BE2C (cell line): ENCODE measurements around the gene MTX1.

ENCODE experiments used
- DNase-seq: peaks from one replicate; pipeline ENCODE4 v3.0.0-alpha.2; 2020
- H3K27me3 ChIP-seq: fragments of 250-450 bp; sonication (Bioruptor Pico); 2 replicates; pipeline ENCODE4 v1.5.1; 2020; ENCODE audit warnings: mild to moderate bottlenecking
- H3K36me3 ChIP-seq: fragments of 250-450 bp; sonication (Bioruptor Pico); 2 replicates; pipeline ENCODE4 v1.5.1; 2020; ENCODE audit warnings: mild to moderate bottlenecking
- H3K4me1 ChIP-seq: fragments of 250-450 bp; sonication (Bioruptor Pico); 2 replicates; pipeline ENCODE4 v1.5.1; 2020
- H3K4me3 ChIP-seq: 2 replicates; pipeline ENCODE4 v1.5.1; 2011; ENCODE audit warnings: low read depth, low read length
- H3K9me3 ChIP-seq: fragments of 250-450 bp; sonication (Bioruptor Pico); 2 replicates; pipeline ENCODE4 v1.5.1; 2020
- TF ChIP-seq, protein P1 (sequence below): IDR thresholded peaks from 2 replicates; pipeline ENCODE4 v1.5.1; 2012; ENCODE audit warnings: mild to moderate bottlenecking, low read depth, low read length

MTX1 gene

DNA sequence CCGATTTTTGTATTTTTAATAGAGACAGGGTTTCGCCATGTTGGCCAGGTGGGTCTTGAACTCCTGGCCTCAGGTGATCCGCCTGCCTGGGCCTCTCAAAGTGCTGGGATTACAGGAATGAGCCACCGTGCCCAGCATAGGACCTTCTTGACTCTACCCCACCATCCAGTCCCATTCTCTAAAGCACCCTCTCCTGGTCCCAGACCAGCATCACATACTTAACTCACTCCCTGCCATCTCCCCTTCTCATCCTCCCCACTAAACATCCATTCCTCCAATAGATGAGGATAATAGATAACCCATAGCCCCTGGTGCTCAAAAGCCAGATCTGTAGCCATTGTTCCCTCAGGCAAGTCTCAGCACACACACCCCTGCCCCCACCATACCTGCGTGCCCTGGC is 44.7 kb downstream of the MTX1 start:
- no peak for DNase-seq
- H3K4me3 ChIP-seq: peak overlapping the region; percentile 85

DNA sequence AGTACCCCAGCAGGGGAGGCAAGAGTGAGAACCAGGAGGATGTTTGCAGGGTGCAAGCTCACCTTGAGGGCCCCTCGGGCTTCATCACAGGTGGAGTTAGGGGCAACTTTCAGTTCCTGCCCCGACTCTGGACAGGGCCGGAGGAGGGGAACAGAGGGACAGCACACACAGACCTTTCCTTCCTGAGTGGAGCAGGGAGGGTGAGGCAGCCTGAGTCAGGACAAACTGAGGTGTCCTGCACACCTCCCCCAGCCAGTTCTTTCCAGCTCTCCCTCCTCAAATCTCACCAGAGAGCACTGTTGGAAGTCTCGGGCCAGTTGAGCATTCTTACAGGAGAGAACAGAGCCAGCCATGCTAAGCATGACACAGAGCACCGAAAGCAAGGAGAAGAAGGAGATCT is 45.3 kb downstream of the MTX1 start:
- peak overlapping the region; percentile 85 for H3K4me3 ChIP-seq
- H3K27me3 ChIP-seq: no peaks in the 10 kb centered on the region
- no peak for DNase-seq
- TF ChIP-seq, protein P1, sequence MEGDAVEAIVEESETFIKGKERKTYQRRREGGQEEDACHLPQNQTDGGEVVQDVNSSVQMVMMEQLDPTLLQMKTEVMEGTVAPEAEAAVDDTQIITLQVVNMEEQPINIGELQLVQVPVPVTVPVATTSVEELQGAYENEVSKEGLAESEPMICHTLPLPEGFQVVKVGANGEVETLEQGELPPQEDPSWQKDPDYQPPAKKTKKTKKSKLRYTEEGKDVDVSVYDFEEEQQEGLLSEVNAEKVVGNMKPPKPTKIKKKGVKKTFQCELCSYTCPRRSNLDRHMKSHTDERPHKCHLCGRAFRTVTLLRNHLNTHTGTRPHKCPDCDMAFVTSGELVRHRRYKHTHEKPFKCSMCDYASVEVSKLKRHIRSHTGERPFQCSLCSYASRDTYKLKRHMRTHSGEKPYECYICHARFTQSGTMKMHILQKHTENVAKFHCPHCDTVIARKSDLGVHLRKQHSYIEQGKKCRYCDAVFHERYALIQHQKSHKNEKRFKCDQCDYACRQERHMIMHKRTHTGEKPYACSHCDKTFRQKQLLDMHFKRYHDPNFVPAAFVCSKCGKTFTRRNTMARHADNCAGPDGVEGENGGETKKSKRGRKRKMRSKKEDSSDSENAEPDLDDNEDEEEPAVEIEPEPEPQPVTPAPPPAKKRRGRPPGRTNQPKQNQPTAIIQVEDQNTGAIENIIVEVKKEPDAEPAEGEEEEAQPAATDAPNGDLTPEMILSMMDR: no peak
- H3K9me3 ChIP-seq: no peaks in the 10 kb centered on the region
- peaks cover 5% of the 10 kb centered on the region; the same call in 1 of the 2 replicates for H3K36me3 ChIP-seq
- H3K4me1 ChIP-seq: peaks cover 5% of the 10 kb centered on the region; the same call in 1 of the 2 replicates

More for the DNA sequence above, 44.7 kb downstream of the MTX1 start:
- Histone ChIP-seq H3K4me1 (peaks cover 9% of the 10 kb centered on the region), H3K36me3 (no peaks in the 10 kb centered on the region; the same call in none of the 2 replicates), H3K27me3 (no peaks in the 10 kb centered on the region), H3K9me3 (no peaks in the 10 kb centered on the region)
- TF ChIP-seq, protein P1: peak; percentile 26

DNA sequence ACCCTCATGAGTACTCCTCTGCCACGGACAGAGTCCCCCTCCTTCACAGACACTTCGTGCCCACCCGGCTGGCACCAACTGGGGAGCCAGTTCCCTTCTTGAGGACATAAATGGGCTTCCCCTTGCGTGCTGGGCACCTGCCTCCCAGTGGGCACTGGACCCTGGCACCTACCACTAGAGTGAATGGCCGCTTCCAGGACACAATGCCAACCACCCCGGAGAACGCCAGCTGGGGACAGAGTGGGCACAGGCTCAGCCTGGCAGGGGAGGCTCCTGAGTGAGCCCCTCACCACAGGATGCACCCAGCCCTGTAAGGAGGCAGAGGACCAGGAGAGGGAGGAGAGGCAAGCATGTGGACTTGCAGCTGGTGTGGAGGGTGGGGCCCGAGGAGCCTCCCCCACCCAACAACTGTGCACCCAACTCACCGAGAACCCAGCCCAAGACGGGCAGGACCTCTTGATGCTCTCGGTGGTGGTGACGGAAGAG is 45.8 kb downstream of the MTX1 start:
- TF ChIP-seq, protein P1: no peak
- Histone ChIP-seq H3K36me3 (peaks cover 5% of the 10 kb centered on the region; the same call in 1 of the 2 replicates), H3K4me3 (peak overlapping the region; percentile 85), H3K4me1 (peaks cover 5% of the 10 kb centered on the region; the same call in 1 of the 2 replicates), H3K9me3 (no peaks in the 10 kb centered on the region), H3K27me3 (no peaks in the 10 kb centered on the region)
- no peak for DNase-seq

DNA sequence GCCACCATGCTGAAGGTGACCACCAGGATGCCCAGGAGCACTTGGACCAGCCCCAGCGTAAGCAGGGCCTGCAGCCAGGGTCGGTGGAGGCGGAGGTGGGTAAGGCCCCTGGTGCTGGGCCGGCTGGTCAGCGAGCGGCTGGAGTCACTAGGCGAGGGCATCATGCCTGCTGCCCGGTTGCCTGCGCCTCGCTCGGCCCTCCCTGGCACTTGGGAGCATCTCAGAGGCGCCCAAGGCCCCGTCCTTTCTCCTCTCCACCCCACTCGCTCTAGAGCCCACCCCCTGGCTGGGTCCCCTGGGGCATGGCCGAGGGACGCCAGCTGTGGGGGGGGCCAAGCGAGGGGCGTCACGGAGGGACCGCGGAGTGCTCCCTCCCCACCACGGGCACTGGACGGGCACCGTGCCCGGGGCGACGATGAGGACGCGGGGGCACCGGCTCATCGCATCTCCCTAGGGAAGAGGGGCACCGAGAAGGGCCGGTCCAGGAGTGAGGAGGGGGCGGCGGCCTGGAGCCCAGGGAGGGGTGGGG is 46.3 kb downstream of the MTX1 start:
- Histone ChIP-seq H3K9me3 (no peaks in the 10 kb centered on the region), H3K36me3 (peaks cover 5% of the 10 kb centered on the region; the same call in 1 of the 2 replicates), H3K4me3 (peak overlapping the region; percentile 85), H3K27me3 (no peaks in the 10 kb centered on the region), H3K4me1 (peaks cover 5% of the 10 kb centered on the region; the same call in 1 of the 2 replicates)
- TF ChIP-seq, protein P1: no peak
- DNase-seq: peak; percentile 46

DNA sequence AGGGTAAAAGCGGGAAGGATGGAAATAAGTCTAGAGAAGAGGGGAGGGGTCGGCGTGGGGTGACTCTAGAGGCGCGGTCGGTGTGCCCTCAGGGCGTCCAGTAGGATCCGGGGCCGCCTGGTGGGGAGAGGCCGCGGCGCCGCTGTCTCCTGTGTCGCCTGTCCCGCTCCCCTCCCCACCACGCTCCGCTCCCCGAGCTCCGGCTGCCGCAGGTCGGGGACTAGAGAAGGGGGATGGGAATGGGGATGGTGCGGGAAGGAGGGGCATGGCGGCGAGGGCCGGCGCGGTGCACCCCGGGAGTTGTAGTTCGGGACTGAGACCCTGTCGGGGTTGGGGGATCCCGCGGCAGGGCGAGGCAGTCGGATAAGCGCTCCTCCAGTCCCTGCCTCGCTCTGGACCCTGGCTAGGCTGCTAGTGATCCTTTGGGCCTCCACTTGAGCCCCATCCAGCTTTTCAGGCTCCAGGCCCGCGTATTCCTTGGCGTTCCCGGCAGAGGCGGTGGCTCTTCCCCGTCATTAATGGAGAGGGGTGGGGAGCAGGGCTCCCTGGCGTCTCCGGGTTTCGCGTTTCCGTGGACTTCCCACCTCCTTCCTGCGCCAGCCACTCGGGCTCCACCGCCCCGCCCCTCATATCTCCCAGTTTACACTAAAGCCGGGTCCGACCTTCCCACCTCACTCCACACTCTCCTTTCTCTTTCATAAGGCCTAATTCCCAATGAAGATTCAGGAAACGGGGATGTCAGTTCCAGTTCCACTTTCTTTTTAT is 46.9 kb downstream of the MTX1 start, which contains the start of gene ENTREP3:
ENTREP3 (minus strand) TSS at position 241 of the 765 bp plus-strand sequence. CDS start 606 bp downstream, outside the sequence.
- H3K9me3 ChIP-seq: no peaks in the 10 kb centered on the region
- peaks cover 9% of the 10 kb centered on the region; the same call in 1 of the 2 replicates for H3K36me3 ChIP-seq
- H3K4me1 ChIP-seq: peaks cover 5% of the 10 kb centered on the region; the same call in 1 of the 2 replicates
- TF ChIP-seq, protein P1: no peak
- DNase-seq: peak; percentile 95
- H3K27me3 ChIP-seq: no peaks in the 10 kb centered on the region
- peak within 1 kb of the TSS; percentile 85 for H3K4me3 ChIP-seq
